Tongue (tissue), 2 donors: ENCODE data around the gene NSUN2. TPM values are rescaled to one million over a fixed set of nuclear protein-coding genes. Genes with fewer than 3 reads are reported as not detected.
"Not testable (repeated sequence)": the region's sequence is repeated elsewhere in the genome, so short reads cannot be mapped to it uniquely, and the experiment has no call there.

Experiments
- DNase-seq: peaks from one replicate; pipeline ENCODE4 v3.0.0-alpha.2; 2015
- total RNA-seq: library from RNA; depleted of rRNA; stranded (reverse); fragments of >200 nt; gene quantifications from one replicate; pipeline ENCODE4 v1.2.3, GENCODE V29; 2014

Gene NSUN2
- total RNA-seq: 43.8 TPM

- peak; percentile 97 for DNase-seq
Measured at GRCh38 chr5:6632888-6633468, at the start of gene NSUN2, which contains the start of gene SRD5A1. Gene NSUN2 (minus strand): TSS chr5:6633044. CDS start chr5:6632979, 65 bp downstream. Gene SRD5A1 (plus strand): TSS chr5:6633440. CDS start chr5:6633577, 137 bp downstream.

DNA sequence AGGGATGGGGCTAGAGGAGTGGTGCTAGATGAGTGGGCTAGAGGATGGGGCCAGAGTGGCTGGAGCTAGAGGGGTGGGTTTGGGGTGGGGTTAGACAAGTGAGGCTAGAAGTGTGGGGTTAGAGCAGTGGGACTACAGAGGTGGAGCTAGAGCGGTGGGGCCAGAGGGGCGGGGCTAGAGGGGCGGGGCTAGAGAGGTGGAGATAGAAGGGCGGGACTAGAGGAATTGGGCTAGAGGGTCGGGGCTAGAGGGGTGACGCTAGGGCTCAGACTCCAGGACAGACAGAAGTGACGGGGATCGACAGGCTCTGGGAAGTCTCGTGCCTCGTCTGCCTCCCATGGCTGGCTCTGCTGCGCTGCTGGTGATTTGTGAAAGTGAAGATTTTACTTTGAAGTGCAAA, 49.4 kb upstream of the NSUN2 start:
- DNase-seq: no peak

DNA sequence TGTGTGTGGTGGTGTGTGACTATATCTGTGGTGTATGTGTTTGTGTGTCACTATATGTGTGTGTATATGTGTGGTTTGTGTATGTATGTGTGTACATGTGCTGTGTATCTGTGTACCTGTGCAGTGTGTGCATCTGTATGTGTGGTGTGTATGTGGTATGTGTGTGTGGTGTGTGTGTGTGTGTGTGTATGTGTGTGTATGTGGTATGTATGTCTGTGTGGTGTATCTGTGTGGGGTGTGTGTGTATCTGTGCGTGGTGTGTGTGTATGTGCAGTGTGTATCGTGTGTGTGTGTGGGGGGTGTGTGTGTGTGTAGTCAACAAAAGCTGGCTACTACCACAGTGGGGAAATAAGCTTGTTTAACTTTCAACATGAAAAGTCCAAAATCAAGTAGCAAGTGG, 48.8 kb upstream of the NSUN2 start:
- DNase-seq: no peak

DNA sequence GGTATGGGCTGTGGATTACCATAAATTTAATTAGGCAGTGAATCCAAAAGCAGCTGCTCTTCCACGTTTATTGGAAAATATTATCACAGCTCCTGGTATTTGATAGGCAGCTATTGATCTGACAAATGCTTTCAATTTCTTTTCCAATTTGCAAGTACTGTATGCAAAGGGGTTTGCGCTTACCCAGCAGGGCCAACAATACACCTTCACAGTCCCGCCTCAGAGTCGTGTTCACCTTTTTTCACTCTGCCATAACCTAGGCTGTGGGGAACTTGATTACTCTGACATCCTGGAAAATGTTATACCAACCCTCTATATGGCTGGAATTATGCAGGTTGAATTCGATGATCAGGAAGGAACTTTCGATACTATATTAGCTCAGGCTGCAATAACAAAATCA, 48.1 kb upstream of the NSUN2 start:
- no peak for DNase-seq

DNA sequence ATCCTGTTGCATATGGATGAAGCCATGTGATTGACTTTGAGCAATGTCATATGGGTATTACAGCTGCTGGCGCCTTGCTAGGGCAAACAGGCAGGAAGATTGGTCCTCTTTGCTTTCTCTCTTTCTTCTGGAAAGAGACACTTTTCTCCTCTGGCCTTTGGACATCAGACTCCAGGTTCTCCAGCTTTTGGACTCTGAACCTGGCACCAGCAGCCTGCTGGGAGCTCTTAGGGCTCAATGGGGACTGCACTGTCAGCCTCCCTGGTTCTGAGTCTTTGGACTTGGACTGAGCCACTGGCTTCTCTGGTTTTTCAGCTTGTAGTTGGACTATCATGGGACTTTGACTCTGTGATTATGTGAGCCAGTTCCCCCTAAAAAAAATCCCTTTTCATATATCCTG, 45.5 kb upstream of the NSUN2 start:
- no peak for DNase-seq

GRCh38 chr5:6676702-6677101, 43.9 kb upstream of the NSUN2 start:
- DNase-seq: no peak

- DNase-seq: no peak
Measured at GRCh38 chr5:6675784-6676491, 43.1 kb upstream of the NSUN2 start.

- DNase-seq: no peak
Measured at GRCh38 chr5:6674886-6675285, 42.0 kb upstream of the NSUN2 start.

DNA sequence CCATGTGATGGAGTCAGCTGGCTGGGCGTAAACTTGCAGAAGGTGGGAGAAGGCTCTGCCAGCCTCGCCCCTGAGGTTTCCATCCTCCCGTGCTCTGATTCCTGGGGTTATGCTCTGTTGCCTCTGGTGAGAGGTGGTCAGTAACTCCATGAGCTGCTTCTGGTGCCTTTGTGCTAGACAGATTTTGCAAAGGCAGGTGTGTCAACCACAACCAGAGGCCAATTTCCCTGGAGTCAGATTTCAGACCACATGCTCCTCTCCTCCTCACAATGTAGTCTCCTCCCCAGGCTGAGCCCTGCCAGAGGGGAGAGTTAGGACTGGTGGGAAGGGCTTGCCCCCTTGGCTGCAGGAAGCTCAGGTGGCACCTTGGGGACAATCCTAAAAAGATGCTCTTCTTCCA, 41.6 kb upstream of the NSUN2 start:
- DNase-seq: no peak

DNA sequence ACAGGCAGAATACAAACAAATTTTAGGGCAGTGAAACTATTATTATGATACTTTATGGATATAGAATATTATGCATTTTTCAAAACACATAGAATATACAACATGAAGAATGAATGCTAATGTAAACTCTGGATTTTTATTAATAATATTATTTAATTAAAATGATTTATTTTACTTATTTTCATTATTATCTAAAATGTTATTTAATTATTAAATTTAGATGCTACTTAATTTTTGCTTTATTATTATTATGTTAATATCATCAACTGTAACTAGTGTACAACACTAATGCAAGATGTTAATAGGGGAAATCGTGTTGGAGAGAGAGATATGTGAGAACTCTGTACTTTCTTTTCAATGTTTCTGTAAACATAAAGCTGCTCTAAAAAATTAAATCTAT, 41.1 kb upstream of the NSUN2 start:
- DNase-seq: no peak

GRCh38 chr5:6673031-6673430, 40.2 kb upstream of the NSUN2 start:
- no peak for DNase-seq

DNA sequence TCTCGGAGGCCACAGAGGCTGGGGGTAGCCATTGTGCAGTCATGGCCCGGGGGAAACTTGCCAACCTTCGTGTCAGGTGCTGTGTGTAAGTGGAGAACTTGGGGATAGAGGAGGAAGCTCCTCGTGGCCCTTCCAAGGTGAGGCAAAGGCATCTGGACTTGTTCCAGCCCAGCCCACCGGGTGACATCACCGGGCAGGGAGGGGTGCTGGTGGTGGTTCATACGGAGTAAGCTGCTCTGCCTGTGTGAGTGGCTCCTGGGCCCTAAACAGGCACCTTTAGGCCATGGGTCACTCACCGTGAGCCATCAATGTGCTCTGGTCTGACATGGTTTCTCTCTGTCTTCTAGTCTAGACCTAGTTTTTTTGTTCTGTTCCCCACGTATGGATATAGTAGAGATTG, 35.9 kb upstream of the NSUN2 start:
- DNase-seq: peak; percentile 2

GRCh38 chr5:6667648-6668047, 34.8 kb upstream of the NSUN2 start:
- DNase-seq: no peak

DNA sequence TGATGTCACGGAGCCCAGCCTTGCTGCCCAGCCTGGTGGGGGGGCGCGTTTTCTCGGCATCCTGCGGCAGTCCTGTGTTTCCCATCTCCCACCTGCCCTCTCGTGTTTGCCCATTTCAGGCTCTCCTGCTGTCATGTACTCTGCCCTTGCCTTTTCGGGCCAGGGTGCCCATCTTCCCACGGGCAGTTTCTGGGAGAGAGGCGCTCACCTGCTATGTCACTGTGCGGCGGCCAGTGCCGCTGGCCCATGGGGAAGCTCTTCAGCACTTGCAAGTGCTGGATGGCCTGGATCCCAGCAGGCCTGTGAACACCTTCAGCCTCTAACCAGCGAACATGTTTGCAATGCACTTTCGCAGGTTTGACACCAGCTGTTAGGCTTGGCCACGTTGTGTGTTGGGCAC, 33.9 kb upstream of the NSUN2 start:
- DNase-seq: no peak

DNA sequence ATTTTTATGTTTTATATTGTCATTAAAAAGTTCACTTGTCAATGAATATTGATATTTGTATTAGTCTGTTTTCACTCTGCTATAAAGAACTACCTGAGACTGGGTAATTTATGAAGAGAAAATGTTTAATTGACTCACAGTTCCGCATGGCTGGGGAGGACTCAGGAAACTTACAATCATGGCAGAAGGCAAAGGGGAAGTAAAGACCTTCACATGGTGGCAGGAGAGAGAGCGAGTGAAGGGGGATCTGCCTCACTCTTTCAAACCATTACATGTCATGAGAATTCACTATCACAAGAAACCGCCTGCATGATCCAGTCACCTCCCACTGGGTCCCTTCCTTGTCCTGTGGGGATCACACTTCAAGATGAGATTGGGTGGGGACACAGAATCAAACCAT, 27.8 kb upstream of the NSUN2 start:
- DNase-seq: no peak

GRCh38 chr5:6659941-6660684, 27.3 kb upstream of the NSUN2 start:
- DNase-seq: no peak

DNA sequence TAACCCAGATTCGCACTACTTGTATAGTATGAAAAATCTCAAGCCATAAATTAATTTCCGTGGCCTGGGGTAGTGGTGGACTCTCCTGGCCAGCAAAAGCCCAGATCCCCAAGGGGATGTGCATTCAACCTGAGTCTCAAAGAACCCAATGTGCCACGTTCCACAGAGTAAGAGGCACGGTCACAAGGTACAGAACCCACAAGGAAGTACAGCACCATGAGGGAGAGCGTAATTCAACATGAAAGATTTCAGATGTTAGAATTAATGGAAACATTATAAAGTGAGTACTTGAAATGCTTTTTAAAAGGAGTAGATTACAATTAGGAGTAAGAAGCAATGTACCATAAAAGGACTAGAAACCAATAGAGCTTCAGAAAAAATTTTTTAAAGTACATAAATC, 23.8 kb upstream of the NSUN2 start:
- no peak for DNase-seq

- no peak for DNase-seq
Measured at GRCh38 chr5:6655432-6655831, 22.6 kb upstream of the NSUN2 start.

DNA sequence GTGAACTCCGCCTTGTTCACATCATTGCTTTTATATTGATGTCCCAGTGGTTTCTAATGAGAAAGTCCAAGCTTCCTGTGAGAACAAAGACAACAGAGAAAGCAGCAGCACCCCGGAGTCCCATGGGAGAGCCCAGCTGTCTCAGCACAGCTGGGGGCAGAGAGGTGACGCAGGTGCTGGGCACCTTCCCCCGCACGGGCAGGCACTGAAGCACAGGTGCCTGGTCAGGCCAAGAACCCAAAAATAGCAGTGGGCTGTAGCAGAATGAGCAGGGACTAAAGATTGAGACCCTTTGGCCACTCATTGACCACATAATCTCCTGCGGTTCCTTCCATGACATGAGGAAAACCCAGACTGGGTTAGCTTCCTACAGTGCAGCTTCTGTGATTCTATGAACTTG, 19.2 kb upstream of the NSUN2 start:
- no peak for DNase-seq

GRCh38 chr5:6649681-6650080, 16.8 kb upstream of the NSUN2 start:
- DNase-seq: no peak

GRCh38 chr5:6649186-6649585, 16.3 kb upstream of the NSUN2 start:
- DNase-seq: no peak

DNA sequence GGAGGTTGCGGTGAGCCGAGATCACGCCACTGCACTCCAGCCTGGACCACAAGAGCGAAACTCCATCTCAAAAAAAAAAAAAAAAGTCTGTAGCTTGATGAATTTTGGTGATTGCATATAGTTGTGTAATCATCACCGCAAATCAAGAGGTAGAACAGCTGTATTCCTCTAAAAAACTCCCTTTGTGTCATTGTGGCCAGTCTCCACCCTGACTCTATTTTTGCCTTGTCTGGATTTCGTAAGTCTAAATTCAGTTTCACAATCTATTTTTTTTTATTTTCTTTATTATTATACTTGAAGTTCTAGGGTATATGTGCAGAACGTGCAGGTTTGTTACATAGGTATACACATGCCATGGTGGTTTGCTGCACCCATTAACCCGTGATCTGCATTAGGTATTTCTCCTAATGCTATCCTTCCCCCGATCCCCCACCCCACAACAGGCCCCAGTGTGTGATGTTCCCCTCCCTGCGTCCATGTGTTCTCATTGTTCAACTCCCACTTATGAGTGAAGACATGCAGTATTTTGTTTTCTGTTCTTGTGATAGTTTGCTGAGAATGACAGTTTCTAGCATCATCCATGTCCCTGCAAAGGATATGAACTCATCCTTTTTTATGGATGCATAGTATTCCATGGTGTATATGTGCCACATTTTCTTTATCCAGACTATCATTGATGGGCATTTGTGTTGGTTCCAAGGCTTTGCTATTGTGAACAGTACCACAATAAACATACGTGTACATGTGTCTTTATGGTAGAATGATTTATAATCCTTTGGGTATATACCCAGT, 12.9 kb upstream of the NSUN2 start:
- not testable (repeated sequence) for DNase-seq

DNA sequence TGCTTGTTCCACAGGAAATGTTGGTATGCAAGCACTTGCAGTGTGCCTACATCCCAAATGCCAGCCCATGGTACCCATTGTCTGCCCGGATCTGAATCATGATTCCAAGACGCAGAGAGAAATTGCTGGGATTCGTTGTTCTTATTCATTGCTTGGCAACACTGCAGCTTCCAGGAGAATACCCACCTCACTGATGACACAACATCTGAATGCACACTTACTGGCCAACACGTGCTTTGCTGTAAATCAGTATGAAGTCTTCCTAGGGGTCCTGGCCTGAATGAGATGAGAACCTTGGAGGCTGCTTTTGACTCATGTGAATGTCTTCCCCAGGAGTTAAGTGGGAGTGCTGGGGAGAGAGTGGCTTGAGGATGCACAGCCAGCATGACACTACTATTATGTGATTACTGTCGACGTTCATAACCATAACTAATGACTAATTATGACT, 12.0 kb upstream of the NSUN2 start:
- no peak for DNase-seq
